Epithelial cell of proximal tubule (primary cell): ENCODE measurements around the gene MAPRE3. TPM values are rescaled to one million over a fixed set of nuclear protein-coding genes. Genes with fewer than 3 reads are reported as not detected.
A peak's percentile ranks its signal among the peaks of the same experiment; 100 is the strongest.

ENCODE experiments used
- DNase-seq: peaks from one replicate; pipeline ENCODE4 v3.0.0-alpha.2; 2011; ENCODE audit warnings: low read depth
- H3K4me3 ChIP-seq: 2 replicates; pipeline ENCODE4 v1.5.1; 2011; ENCODE audit warnings: low read depth, mild to moderate bottlenecking, low read length
- total RNA-seq: library from RNA; depleted of rRNA; stranded (reverse); fragments of >200 nt; gene quantifications from 2 replicates; pipeline ENCODE4 v1.2.3, GENCODE V29; 2015
- TF ChIP-seq, protein P1 (sequence below): conservative IDR thresholded peaks from 2 replicates; pipeline ENCODE4 v1.5.1; 2012; ENCODE audit warnings: low read depth, mild to moderate bottlenecking, low read length

The MAPRE3 gene
- total RNA-seq, 1 donor from 2014 or later: 1.6 TPM

DNA sequence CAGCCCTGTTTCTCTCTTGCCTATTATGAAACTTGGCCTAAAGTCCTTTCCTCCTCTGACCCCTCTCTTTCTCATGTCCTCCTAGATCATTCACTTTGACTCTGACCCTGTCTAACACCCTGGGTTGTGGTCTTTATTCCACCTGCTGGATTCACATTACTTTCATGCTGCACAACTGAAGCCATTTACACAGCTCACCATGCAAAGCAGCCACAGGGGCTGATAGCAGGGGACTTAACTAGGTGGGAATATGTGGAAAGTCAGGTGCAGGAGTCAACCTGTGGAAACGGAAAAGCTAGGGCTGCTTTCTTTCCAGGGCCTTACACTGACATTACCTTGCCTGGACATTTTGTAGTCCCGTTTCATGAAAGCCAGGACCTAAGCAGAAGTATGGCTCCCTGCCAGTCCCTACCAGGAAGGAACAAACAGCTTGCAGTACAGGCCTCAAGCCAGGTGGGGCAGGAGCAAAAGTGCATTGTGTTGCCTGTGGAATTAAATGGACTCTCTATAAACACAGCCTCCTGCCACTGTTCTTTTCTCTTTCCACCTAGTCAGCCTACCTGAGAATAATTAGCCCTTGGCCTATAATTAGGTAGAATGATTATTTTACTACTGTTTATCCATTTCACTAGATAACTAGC, 11.8 kb downstream of the MAPRE3 start:
- no peak overlapping the region for H3K4me3 ChIP-seq
- TF ChIP-seq, protein P1, sequence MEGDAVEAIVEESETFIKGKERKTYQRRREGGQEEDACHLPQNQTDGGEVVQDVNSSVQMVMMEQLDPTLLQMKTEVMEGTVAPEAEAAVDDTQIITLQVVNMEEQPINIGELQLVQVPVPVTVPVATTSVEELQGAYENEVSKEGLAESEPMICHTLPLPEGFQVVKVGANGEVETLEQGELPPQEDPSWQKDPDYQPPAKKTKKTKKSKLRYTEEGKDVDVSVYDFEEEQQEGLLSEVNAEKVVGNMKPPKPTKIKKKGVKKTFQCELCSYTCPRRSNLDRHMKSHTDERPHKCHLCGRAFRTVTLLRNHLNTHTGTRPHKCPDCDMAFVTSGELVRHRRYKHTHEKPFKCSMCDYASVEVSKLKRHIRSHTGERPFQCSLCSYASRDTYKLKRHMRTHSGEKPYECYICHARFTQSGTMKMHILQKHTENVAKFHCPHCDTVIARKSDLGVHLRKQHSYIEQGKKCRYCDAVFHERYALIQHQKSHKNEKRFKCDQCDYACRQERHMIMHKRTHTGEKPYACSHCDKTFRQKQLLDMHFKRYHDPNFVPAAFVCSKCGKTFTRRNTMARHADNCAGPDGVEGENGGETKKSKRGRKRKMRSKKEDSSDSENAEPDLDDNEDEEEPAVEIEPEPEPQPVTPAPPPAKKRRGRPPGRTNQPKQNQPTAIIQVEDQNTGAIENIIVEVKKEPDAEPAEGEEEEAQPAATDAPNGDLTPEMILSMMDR: peak; percentile 47
- DNase-seq: no peak

DNA sequence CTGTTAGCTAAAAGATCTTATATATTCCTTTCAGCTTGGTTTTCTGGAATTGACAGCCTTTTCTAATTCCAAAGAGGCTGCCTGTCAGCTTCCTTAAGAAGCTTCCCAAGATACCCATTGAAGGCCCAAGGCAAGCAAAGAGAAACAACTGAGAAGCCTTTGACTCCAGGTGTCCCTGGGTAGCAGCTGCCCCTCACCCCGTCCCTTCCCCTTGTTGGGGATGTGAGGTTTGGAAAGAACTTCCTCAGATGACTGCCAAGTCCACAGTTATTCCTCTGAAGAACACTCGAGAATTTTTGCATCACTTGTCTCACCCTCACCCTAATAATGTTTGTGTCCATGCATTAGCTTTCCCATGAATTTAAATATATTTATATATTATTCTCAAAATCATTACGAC, 13.3 kb downstream of the MAPRE3 start:
- TF ChIP-seq, protein P1: no peak
- DNase-seq: no peak
- no peak overlapping the region for H3K4me3 ChIP-seq

DNA sequence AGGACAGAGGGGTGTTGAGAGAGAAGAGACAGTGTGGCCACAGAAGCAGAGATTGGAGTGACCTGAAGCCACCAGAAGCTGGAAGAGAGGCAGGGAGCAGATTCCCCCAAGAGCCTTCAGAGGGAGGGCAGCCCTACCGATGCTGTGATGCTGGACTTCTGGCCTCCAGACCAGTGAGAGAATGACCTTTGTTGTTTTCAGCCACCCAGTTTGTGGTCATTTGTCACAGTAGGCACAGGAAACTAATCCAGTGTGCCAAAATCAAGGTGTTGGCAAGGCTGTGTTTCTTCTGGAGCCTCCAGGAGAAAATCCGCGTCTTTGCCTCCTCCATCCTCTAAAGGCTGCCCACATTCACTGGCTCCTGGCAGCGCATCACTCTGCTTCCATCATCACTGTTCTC, 15.4 kb downstream of the MAPRE3 start:
- no peak for DNase-seq
- TF ChIP-seq, protein P1: no peak
- no peak overlapping the region for H3K4me3 ChIP-seq

DNA sequence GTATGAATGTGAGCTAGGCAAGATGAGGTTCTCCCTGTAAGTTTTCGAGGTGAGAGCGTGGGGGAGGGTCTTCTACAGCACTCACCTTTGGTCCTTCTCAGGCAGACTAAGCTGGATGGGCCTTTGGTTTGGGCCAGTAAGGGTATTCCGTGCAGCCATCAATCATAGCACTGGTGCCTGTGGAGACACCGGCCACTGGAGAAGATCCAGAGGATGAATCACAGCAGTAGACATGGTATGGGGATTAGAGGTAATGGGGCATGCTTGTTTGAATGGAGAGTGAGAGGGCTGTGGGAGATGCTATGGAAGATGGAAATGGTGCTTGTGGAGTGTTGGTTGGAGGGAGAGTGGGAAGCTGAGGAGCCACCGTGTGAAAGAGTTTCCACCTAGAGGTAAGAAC, 16.1 kb downstream of the MAPRE3 start:
- H3K4me3 ChIP-seq: no peak overlapping the region
- DNase-seq: no peak
- TF ChIP-seq, protein P1: no peak

DNA sequence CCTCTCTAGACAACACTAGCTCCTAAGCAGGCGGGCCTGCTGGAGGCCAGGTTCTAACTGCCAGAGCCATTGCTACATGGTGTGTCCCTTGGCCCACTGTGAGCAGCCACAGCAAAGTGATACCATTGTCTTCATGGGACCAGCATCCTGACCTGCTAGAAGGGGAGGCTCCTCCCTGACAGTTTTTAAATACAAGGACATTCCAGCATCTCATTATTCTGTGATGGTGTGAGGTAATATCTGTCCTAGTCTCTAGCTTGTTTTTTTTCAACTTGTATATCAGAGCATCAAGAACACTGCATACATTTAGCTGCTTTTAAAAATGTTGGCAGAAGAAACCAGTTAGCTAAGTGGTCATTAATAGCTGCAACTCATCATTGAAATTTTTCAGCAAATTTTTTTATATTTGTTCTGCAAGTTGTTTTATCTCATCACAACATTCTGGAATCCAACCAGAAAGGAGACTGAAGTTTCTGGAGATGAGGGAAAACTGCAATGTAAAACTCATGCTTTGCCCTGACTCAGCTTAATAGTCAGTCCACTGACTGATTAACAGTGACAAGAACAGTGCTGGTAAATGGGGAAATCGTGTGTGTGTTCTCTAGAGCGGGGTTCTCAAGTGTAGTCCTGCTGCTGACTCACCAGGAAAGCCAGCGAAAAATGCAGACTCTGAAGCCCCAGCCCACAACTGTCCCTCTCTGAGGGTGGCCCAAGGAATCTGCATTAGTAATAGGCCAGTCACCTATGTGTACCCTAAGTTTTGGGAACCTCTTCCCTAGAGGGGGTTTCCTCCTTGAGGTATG, 17.8 kb downstream of the MAPRE3 start:
- TF ChIP-seq, protein P1: no peak
- no peak overlapping the region for H3K4me3 ChIP-seq
- peak; percentile 52 for DNase-seq

DNA sequence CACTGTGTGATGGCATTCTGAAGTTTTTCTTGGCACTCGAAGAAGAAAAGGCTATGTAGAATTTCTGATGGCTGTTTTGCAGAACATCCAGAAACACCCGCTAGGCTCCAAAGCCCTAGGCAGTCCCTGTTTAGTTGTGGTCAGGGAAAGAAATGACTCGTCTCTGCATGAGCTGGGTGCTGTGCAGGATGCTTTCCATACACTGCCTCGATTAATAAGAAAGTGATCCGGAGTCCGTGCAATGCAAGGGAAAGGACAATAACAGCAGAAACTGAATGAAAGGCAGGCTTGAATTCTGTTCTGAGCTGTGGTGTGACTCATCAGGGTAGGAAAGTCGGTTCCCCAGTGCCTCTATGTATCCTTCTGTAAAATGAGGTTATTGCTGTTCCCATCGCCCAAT, 18.7 kb downstream of the MAPRE3 start:
- no peak overlapping the region for H3K4me3 ChIP-seq
- TF ChIP-seq, protein P1: no peak
- no peak for DNase-seq
